ENCODE results near the gene KRTAP10-2. TPM values are rescaled to one million over a fixed set of nuclear protein-coding genes. Genes with fewer than 3 reads are reported as not detected.

Gene KRTAP10-2
- total and polyA plus RNA-seq, 9 of the 15 experiments (the other 6 are each of a cell fraction or from before 2014, with no cell fraction given), result not detected

DNA sequence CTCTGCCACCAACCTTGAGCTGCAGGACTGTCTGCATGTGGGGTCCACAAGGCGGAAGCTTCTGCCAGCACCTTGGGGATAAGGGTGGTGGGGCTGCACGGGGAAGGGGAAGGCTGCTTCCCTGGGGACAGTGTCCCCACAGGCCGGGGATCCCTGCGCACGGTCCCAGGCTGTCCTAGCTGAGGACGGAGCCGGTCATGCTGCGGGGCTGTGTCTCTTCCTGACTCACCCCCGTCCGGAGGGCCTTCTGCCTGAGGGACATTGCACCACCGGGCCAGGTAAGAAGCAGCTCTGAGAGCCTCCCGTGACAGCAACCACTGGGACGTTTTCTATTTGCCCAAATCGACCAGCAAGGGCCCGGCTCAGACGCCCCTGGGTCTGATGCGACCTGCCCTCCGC lies 41.2 kb downstream of the KRTAP10-2 start:
- peaks cover 0 to 18% of the 10 kb centered on the region in 2 experiments; a peak in 2 of 5 replicates for H3K4me1 ChIP-seq (replicated peaks in 1 of 2; ENCODE audit: control insufficient read depth in 2 of 2, insufficient read depth in 2 of 2, low read length in 2 of 2)
- H3K4me3 ChIP-seq, result no peak overlapping the region
- intact Hi-C loops (cut with micrococcal nuclease), result loop anchor here (1.0 to 10.0 kb wide), 3 partner anchors 232 to 415 kb away; partner anchors contain the start of gene ITGB2
- TF ChIP-seq SNIP1 (IDR thresholded peaks at IDR 0.05; ENCODE audit: low read depth), result no peak
- no peak for TF ChIP-seq ZNF717 (CRISPR knock-in tag; IDR thresholded peaks at IDR 0.05)
- TF ChIP-seq ZNF707 (CRISPR knock-in tag; conservative IDR thresholded peaks at IDR 0.05), result no peak
- TF ChIP-seq NR0B1 (IDR thresholded peaks at IDR 0.05; ENCODE audit: partially characterized antibody), result no peak
- TF ChIP-seq ZKSCAN3 (CRISPR knock-in tag; IDR thresholded peaks at IDR 0.05), result no peak
- TF ChIP-seq ETV5 (CRISPR knock-in tag; IDR thresholded peaks at IDR 0.05; ENCODE audit: low read depth), result no peak
- no peak for TF ChIP-seq TFAM (CRISPR knock-in tag; conservative IDR thresholded peaks at IDR 0.05)
- TF ChIP-seq ZNF699 (CRISPR knock-in tag; IDR thresholded peaks at IDR 0.05; ENCODE audit: insufficient replicate concordance), result no peak
- no peak for TF ChIP-seq NR2C1 (IDR thresholded peaks at IDR 0.05)
- no peak for TF ChIP-seq NR2C1 (tag; IDR thresholded peaks at IDR 0.05)
- no peak for TF ChIP-seq POLR2A (conservative IDR thresholded peaks at IDR 0.05)
- TF ChIP-seq, protein P1, sequence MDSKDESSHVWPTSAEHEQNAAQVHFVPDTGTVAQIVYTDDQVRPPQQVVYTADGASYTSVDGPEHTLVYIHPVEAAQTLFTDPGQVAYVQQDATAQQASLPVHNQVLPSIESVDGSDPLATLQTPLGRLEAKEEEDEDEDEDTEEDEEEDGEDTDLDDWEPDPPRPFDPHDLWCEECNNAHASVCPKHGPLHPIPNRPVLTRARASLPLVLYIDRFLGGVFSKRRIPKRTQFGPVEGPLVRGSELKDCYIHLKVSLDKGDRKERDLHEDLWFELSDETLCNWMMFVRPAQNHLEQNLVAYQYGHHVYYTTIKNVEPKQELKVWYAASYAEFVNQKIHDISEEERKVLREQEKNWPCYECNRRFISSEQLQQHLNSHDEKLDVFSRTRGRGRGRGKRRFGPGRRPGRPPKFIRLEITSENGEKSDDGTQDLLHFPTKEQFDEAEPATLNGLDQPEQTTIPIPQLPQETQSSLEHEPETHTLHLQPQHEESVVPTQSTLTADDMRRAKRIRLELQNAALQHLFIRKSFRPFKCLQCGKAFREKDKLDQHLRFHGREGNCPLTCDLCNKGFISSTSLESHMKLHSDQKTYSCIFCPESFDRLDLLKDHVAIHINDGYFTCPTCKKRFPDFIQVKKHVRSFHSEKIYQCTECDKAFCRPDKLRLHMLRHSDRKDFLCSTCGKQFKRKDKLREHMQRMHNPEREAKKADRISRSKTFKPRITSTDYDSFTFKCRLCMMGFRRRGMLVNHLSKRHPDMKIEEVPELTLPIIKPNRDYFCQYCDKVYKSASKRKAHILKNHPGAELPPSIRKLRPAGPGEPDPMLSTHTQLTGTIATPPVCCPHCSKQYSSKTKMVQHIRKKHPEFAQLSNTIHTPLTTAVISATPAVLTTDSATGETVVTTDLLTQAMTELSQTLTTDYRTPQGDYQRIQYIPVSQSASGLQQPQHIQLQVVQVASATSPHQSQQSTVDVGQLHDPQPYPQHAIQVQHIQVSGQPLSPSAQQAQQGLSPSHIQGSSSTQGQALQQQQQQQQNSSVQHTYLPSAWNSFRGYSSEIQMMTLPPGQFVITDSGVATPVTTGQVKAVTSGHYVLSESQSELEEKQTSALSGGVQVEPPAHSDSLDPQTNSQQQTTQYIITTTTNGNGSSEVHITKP (IDR thresholded peaks at IDR 0.05; ENCODE audit: partially characterized antibody), result no peak
- no peak for TF ChIP-seq ZNF165 (CRISPR knock-in tag; IDR thresholded peaks at IDR 0.05; ENCODE audit: borderline replicate concordance)
- TF ChIP-seq MECOM (CRISPR knock-in tag; IDR thresholded peaks at IDR 0.05), result no peak
- no peak for TF ChIP-seq NUFIP1 (IDR thresholded peaks at IDR 0.05; ENCODE audit: partially characterized antibody)
- no peak for TF ChIP-seq RFX5 (IDR thresholded peaks at IDR 0.05; ENCODE audit: low read depth, low read length)
- TF ChIP-seq GTF3C2 (IDR thresholded peaks at IDR 0.05; ENCODE audit: borderline replicate concordance, extremely low read depth, insufficient read length), result no peak

More for the DNA sequence above, 41.2 kb downstream of the KRTAP10-2 start:
- WGBS (ENCODE audit: insufficient coverage, low coverage, missing lambda C conversion rate), result 11% methylated on average over 18 of the region's 18 CpGs
- ChIA-PET CTCF (ENCODE audit: low intra/inter-chr PET ratio) (interaction anchor here (0.5 to 2.2 kb wide), 6 partner anchors 56 to 423 kb away, joined by 3 to 16 read pairs (median 4); no protein-coding TSS in a partner anchor), POLR2A (interaction anchor here (1.3 kb wide), 2 partner anchors 239 to 433 kb away, joined by 3 to 4 read pairs; no protein-coding TSS in a partner anchor)
- Histone ChIP-seq H4K20me1 (replicated peaks; ENCODE audit: control insufficient read depth, insufficient read depth, low read length) (peaks cover 15% of the 10 kb centered on the region), H3K27me3 (ENCODE audit: control insufficient read depth in 2 of 2, insufficient read depth in 2 of 2, low read length in 2 of 2) (peaks cover 34 to 54% of the 10 kb centered on the region in 2 experiments), H3K9me1 (ENCODE audit: control insufficient read depth, insufficient read depth, low read length) (no peaks in the 10 kb centered on the region), H2AFZ (ENCODE audit: low read depth, low read length) (no peak overlapping the region), H3K4me2 (ENCODE audit: insufficient read depth, low read length) (no peak overlapping the region; the same call in 1 of the 2 replicates), H3K27ac (ENCODE audit: extremely low read depth, low read depth, low read length) (no peak overlapping the region), H3K9ac (ENCODE audit: insufficient read depth in 1 of 2, low read depth in 2 of 2, low read length in 2 of 2) (no peak overlapping the region; a peak in 1 of 4 replicates), H3K9me3 (replicated peaks; ENCODE audit: control insufficient read depth, insufficient read depth, low read depth, low read length) (no peaks in the 10 kb centered on the region), H3K36me3 (ENCODE audit: control insufficient read depth, insufficient read depth, low read length) (no peaks in the 10 kb centered on the region), H3K79me2 (ENCODE audit: control insufficient read depth, insufficient read depth, low read length) (no peaks in the 10 kb centered on the region)
- in situ Hi-C loops (cut with MboI), result no loop called here
- no peak for DNase-seq (ENCODE audit: extremely low read depth in 1 of 4, low spot score in 3 of 4)
- peak; percentile 7 for ATAC-seq
- no peak for FAIRE-seq
- BruUV-seq (replicated peaks), result no TSS peak

All from K562 (cell line).